HFF-Myc (cell line): ENCODE data around the gene LIN28A.

ENCODE experiments used
- DNase-seq: peaks from one replicate; pipeline ENCODE4 v3.0.0-alpha.2; 2011; ENCODE audit warnings: low read depth; ENCODE audit errors: extremely low read depth
- H3K4me3 ChIP-seq: replicated peaks from 2 replicates; pipeline ENCODE4 v1.5.1; 2011; ENCODE audit warnings: low read depth, mild to moderate bottlenecking, control low read depth, low read length
- TF ChIP-seq, protein P1 (sequence below): IDR thresholded peaks from 2 replicates; pipeline ENCODE4 v1.5.1; 2012; ENCODE audit warnings: mild to moderate bottlenecking, low read depth, low read length, control low read depth; ENCODE audit errors: missing control alignments

The LIN28A gene

DNA sequence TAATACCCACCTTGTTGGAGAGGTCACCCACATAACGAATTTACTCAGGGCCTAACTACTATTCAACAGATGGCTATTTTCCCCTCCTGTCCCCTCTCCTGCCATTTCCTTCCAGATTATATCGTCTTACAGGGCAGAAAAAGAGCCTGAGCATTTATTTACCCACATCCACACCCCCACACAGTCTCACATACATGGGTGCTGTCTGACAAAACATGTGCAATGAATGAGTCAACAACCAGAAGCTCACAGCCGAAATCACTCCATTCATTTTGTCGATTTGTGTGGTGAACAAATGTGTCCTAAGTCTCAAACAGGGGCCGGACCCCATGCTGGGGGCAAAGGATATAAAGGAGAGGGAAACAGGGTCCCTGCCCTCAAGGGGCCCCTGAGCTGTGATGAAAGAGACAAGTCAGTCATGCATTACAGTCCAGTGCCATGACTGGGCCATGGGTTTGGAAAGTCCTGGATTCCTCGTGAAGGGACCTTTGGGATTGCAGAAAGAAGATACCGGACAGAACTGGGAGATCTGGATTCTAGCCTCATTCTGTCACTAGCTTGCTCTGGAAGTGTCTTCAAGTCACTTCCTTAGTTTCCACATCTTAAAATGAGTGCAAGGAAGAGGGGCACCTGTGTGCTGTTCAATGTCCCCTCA lies 21.7 kb upstream of the LIN28A start:
- H3K4me3 ChIP-seq: no peak overlapping the region
- TF ChIP-seq, protein P1, sequence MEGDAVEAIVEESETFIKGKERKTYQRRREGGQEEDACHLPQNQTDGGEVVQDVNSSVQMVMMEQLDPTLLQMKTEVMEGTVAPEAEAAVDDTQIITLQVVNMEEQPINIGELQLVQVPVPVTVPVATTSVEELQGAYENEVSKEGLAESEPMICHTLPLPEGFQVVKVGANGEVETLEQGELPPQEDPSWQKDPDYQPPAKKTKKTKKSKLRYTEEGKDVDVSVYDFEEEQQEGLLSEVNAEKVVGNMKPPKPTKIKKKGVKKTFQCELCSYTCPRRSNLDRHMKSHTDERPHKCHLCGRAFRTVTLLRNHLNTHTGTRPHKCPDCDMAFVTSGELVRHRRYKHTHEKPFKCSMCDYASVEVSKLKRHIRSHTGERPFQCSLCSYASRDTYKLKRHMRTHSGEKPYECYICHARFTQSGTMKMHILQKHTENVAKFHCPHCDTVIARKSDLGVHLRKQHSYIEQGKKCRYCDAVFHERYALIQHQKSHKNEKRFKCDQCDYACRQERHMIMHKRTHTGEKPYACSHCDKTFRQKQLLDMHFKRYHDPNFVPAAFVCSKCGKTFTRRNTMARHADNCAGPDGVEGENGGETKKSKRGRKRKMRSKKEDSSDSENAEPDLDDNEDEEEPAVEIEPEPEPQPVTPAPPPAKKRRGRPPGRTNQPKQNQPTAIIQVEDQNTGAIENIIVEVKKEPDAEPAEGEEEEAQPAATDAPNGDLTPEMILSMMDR: no peak
- DNase-seq: no peak

DNA sequence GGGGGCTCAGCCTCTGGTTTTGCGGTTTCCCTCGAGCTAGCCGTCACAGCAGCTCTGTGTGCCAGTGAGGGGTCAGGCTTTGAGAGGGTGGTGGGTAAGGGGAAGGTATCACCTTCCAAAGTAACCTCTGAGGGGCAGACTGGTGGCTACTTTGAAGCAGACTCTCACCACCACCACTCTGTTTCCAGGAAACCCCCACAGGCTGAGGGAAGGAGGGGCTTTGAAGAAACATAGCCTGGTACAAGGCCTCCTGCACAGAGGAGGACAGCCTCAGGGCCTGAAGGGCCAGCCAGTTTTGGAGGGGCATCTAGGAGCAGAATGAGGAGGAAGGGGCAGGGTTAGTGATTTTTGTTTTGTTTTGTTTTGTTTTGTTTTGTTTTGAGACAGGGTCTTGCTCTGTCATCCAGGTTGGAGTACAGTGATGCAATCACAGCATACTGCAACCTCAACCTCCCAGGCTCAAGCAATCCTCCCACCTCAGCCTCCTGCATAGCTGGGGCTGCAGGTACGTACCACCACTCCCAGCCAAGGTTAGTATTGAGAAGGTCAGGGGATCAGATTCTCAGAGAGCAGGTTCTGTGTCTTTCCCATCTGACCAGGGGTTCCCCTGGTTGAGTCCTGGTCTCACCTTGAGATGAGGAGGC lies 20.9 kb upstream of the LIN28A start:
- no peak overlapping the region for H3K4me3 ChIP-seq
- TF ChIP-seq, protein P1: no peak
- DNase-seq: no peak

DNA sequence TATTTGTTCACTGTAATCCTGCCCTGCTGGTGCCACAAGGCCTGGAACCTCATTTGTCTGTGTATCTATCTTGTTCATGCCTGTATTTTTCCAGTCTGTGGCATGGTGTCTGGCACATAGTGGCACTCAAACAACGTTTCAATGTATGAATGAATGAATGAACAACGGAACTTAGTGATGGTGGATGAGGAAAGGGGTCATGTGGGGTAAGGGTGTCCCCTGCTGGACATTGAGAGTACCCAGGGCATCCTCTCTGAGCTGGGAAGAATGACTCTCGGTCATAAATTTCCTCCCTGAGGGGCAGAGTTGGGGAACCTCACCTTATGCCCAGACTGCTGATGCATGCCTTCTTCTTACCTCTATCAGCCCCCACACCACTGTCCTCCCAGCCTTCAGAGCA lies 19.2 kb upstream of the LIN28A start:
- TF ChIP-seq, protein P1: peak; percentile 83
- no peak overlapping the region for H3K4me3 ChIP-seq
- peak; percentile 33 for DNase-seq

DNA sequence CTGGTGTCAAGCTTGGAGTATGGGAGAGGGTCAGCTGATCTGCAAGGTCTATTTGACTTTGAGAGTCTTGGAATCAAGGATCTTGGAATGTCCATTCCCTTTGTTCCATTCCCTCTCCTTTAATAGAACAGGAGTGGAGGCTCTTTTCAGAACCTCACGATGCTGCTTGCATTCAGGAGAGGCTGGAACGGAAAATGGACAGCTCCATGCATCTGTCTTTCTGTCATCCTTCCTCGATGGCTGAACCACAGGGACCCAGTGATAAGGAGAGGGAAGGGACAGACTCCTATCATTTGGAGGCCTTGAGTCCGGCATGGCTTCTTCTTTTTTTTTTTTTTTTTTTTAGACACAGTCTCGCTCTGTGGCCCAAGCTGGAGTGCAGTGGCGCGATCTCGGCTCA lies 14.9 kb upstream of the LIN28A start:
- TF ChIP-seq, protein P1: no peak
- DNase-seq: no peak

DNA sequence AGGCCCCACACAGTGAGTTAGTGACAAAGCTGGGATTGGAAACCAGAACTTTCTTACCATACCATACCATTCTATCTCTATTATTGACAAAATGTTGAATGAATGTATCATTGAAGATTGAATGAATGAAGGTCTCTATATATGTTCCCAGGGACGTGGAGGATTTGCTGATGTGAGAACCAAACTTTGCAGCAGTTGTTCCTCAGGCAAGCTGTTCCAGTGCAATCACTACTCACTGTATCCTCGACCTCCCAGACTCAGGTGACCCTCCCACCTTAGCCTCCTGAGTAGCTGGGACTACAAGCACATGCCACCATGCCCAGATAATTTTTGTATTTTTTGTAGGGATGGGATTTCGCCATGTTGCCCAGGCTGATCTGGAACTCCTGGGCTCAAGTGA lies 11.6 kb upstream of the LIN28A start:
- TF ChIP-seq, protein P1: no peak
- no peak for DNase-seq
- H3K4me3 ChIP-seq: no peak overlapping the region

More for the DNA sequence above, 14.9 kb upstream of the LIN28A start:
- no peak overlapping the region for H3K4me3 ChIP-seq

DNA sequence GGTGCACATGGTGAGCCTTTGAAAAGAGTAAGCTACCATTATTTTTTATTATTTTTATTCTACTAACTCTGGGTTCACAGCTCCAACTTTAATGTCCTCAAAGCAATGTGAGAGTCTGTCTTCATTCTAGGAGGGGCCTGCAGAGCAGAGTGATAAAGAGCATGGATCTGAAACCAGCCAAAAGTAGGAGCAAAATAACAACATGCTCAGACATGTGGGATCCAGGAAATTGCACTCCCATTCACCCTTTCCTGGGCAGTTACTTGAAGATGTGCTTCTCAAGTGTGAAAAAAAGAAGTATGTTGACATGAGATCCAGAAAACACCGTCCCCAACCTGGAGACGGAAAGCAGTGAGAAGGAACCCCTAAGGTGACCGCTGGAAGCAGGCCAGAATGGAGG lies 8.7 kb upstream of the LIN28A start:
- TF ChIP-seq, protein P1: no peak
- DNase-seq: no peak
- H3K4me3 ChIP-seq: no peak overlapping the region
